Left colon (tissue), 2 donors: Measurements from ENCODE around the gene JUN. TPM values are rescaled to one million over a fixed set of nuclear protein-coding genes. Genes with fewer than 3 reads are reported as not detected.

ENCODE experiments used
- ATAC-seq: fragments of 200-7000 bp; cut with Tn5 transposase; one replicate; pipeline ENCODE4 v1.9.1; 2020; ENCODE audit warnings: mild to moderate bottlenecking, moderate library complexity
- DNase-seq, 2 donors: peaks; one replicate each; pipeline ENCODE4 v3.0.0-alpha.2; 2020
- intact Hi-C, 2 donors: fragments of 100-400 bp; cut with DNase I in 1 of 2; cut with micrococcal nuclease in 1 of 2; formaldehyde crosslinking; loops; one replicate each; pipeline versions ENCODE4 v1.11.2 to v1.14.0; 2022; cut with DNase I, micrococcal nuclease
- total RNA-seq, 2 donors: library from RNA; stranded (reverse); fragmentation: NEBNext Ultra II Directional; extraction: Animal tissue kit (Norgen Biotek cat#: 25700); gene quantifications; one replicate each; pipeline ENCODE4 v1.2.1, GENCODE V29; 2021
- donor health status: DM: no; HTN: no; CAD: no.
- donor health status: DM: yes; HTN: yes; CAD: no.

JUN gene
- total RNA-seq, 2 donors from 2014 or later: 184 to 199 TPM

GRCh38 chr1:58768971-58769808, 14.7 kb downstream of the JUN start:
- intact Hi-C loops: no loop called here
- DNase-seq (peak; percentile 53 to 88), ATAC-seq (peak; percentile 54)

GRCh38 chr1:58768191-58768731, 15.6 kb downstream of the JUN start:
- no peak for DNase-seq
- ATAC-seq: no peak
- intact Hi-C loops: no loop called here

GRCh38 chr1:58767143-58767542, 16.7 kb downstream of the JUN start:
- ATAC-seq: no peak
- intact Hi-C loops: no loop called here
- DNase-seq: no peak

GRCh38 chr1:58765441-58765840, 18.4 kb downstream of the JUN start:
- DNase-seq: no peak
- intact Hi-C loops: no loop called here

GRCh38 chr1:58765006-58765405, 18.8 kb downstream of the JUN start:
- DNase-seq: no peak
- intact Hi-C loops: no loop called here
- ATAC-seq: no peak

More at GRCh38 chr1:58765441-58765840, 18.4 kb downstream of the JUN start:
- ATAC-seq: no peak

GRCh38 chr1:58764294-58764978, 19.4 kb downstream of the JUN start:
- no peak for DNase-seq
- ATAC-seq: no peak
- intact Hi-C loops: no loop called here

- intact Hi-C loops: no loop called here
- DNase-seq (no peak), ATAC-seq (peak; percentile 61)
Observed at GRCh38 chr1:58763214-58763613, 20.6 kb downstream of the JUN start.

GRCh38 chr1:58762806-58763205, 21.0 kb downstream of the JUN start:
- no peak for ATAC-seq
- no peak for DNase-seq
- intact Hi-C loops: no loop called here

GRCh38 chr1:58755468-58755872, 28.4 kb downstream of the JUN start:
- intact Hi-C loops: no loop called here
- DNase-seq (peak; percentile 22 to 64), ATAC-seq (peak; percentile 74)

GRCh38 chr1:58754683-58755467, 29.0 kb downstream of the JUN start:
- intact Hi-C loops: no loop called here
- DNase-seq (no peak), ATAC-seq (no peak)

- ATAC-seq (no peak), DNase-seq (no peak)
- intact Hi-C loops: no loop called here
Observed at GRCh38 chr1:58754073-58754613, 29.7 kb downstream of the JUN start.

- DNase-seq: no peak
- ATAC-seq: no peak
- intact Hi-C loops: no loop called here
Observed at GRCh38 chr1:58753431-58753866, 30.4 kb downstream of the JUN start.

GRCh38 chr1:58749646-58750045, 34.2 kb downstream of the JUN start:
- DNase-seq (no peak), ATAC-seq (no peak)
- intact Hi-C loops: no loop called here

GRCh38 chr1:58748666-58749065, 35.2 kb downstream of the JUN start:
- no peak for ATAC-seq

GRCh38 chr1:58746757-58747156, 37.1 kb downstream of the JUN start:
- intact Hi-C loops: no loop called here
- ATAC-seq: no peak
- DNase-seq: no peak

More at GRCh38 chr1:58748666-58749065, 35.2 kb downstream of the JUN start:
- DNase-seq: no peak
- intact Hi-C loops: no loop called here

GRCh38 chr1:58746182-58746581, 37.7 kb downstream of the JUN start:
- ATAC-seq: no peak
- DNase-seq: no peak
- intact Hi-C loops: no loop called here

- ATAC-seq (peak; percentile 49), DNase-seq (no peak)
- intact Hi-C loops: no loop called here
Observed at GRCh38 chr1:58745666-58746065, 38.2 kb downstream of the JUN start.

- intact Hi-C loops: no loop called here
- DNase-seq (no peak), ATAC-seq (no peak)
Observed at GRCh38 chr1:58745117-58745516, 38.7 kb downstream of the JUN start.
